BE2C (cell line): ENCODE data around the gene TNS4.

Experiments
- DNase-seq: peaks from one replicate; pipeline ENCODE4 v3.0.0-alpha.2; 2020
- H3K27me3 ChIP-seq: fragments of 250-450 bp; sonication (Bioruptor Pico); 2 replicates; pipeline ENCODE4 v1.5.1; 2020; ENCODE audit warnings: mild to moderate bottlenecking
- H3K36me3 ChIP-seq: fragments of 250-450 bp; sonication (Bioruptor Pico); 2 replicates; pipeline ENCODE4 v1.5.1; 2020; ENCODE audit warnings: mild to moderate bottlenecking
- H3K4me1 ChIP-seq: fragments of 250-450 bp; sonication (Bioruptor Pico); 2 replicates; pipeline ENCODE4 v1.5.1; 2020
- H3K4me3 ChIP-seq: 2 replicates; pipeline ENCODE4 v1.5.1; 2011; ENCODE audit warnings: low read depth, low read length
- H3K9me3 ChIP-seq: fragments of 250-450 bp; sonication (Bioruptor Pico); 2 replicates; pipeline ENCODE4 v1.5.1; 2020
- CTCF ChIP-seq: IDR thresholded peaks from 2 replicates; pipeline ENCODE4 v1.5.1; 2012; ENCODE audit warnings: mild to moderate bottlenecking, low read depth, low read length

TNS4 gene

GRCh38 chr17:40443988-40444899 is 57.2 kb downstream of the TNS4 start:
- no peak for TF ChIP-seq CTCF
- Histone ChIP-seq H3K36me3 (no peaks in the 10 kb centered on the region), H3K4me3 (peak overlapping the region; percentile 91), H3K9me3 (no peaks in the 10 kb centered on the region), H3K27me3 (no peaks in the 10 kb centered on the region), H3K4me1 (peaks cover 19% of the 10 kb centered on the region)
- peak; percentile 43 for DNase-seq

- Histone ChIP-seq H3K4me1 (peaks cover 19% of the 10 kb centered on the region), H3K4me3 (peak within 1 kb of the TSS; percentile 91), H3K36me3 (no peaks in the 10 kb centered on the region), H3K27me3 (no peaks in the 10 kb centered on the region), H3K9me3 (no peaks in the 10 kb centered on the region)
- peak; percentile 91 for DNase-seq
- TF ChIP-seq CTCF = peak; percentile 47
These were observed 58.0 kb downstream of the TNS4 start, which contains the start of gene IGFBP4 for GRCh38 chr17:40443196-40443987. IGFBP4 (plus strand) TSS chr17:40443450; CDS start chr17:40443736, 286 bp downstream.

- no peaks in the 10 kb centered on the region for H3K36me3 ChIP-seq
- H3K4me3 ChIP-seq = peak overlapping the region; percentile 91
- TF ChIP-seq CTCF = no peak
- H3K27me3 ChIP-seq = no peaks in the 10 kb centered on the region
- no peaks in the 10 kb centered on the region for H3K9me3 ChIP-seq
- H3K4me1 ChIP-seq = peaks cover 14% of the 10 kb centered on the region
- DNase-seq = no peak
These were observed 58.8 kb downstream of the TNS4 start for GRCh38 chr17:40442392-40443195.

- no peak for TF ChIP-seq CTCF
- Histone ChIP-seq H3K27me3 (no peaks in the 10 kb centered on the region), H3K9me3 (no peaks in the 10 kb centered on the region), H3K36me3 (no peaks in the 10 kb centered on the region), H3K4me1 (peaks cover 5% of the 10 kb centered on the region), H3K4me3 (no peak overlapping the region)
- DNase-seq = no peak
These were observed 61.3 kb downstream of the TNS4 start for GRCh38 chr17:40440166-40440565.

- H3K4me1 ChIP-seq = peaks cover 16% of the 10 kb centered on the region
- DNase-seq = peak; percentile 45
These were observed 64.2 kb downstream of the TNS4 start for GRCh38 chr17:40437095-40437732.

More at GRCh38 chr17:40437095-40437732, 64.2 kb downstream of the TNS4 start:
- no peaks in the 10 kb centered on the region for H3K36me3 ChIP-seq
- no peaks in the 10 kb centered on the region for H3K27me3 ChIP-seq
- H3K9me3 ChIP-seq = no peaks in the 10 kb centered on the region
- H3K4me3 ChIP-seq = no peak overlapping the region
- TF ChIP-seq CTCF = no peak
